ENCODE results near the gene NDUFA5. TPM values are rescaled to one million over a fixed set of nuclear protein-coding genes. Genes with fewer than 3 reads are reported as not detected.

NDUFA5 gene
- total RNA-seq, 1 donor from 2014 or later, result 30.1 TPM

GRCh38 chr7:123522066-123522465, 35.6 kb downstream of the NDUFA5 start:
- DNase-seq (ENCODE audit: low read depth, low spot score), result no peak

GRCh38 chr7:123505221-123505620, 52.4 kb downstream of the NDUFA5 start:
- no peak for DNase-seq (ENCODE audit: low read depth, low spot score)

- no peak for DNase-seq (ENCODE audit: low read depth, low spot score)
Measured at GRCh38 chr7:123502201-123502600, 55.4 kb downstream of the NDUFA5 start.

- no peak for DNase-seq (ENCODE audit: low read depth, low spot score)
Measured at GRCh38 chr7:123500878-123501489, 56.6 kb downstream of the NDUFA5 start.

- no peak for DNase-seq (ENCODE audit: low read depth, low spot score)
Measured at GRCh38 chr7:123499211-123499970, 58.2 kb downstream of the NDUFA5 start.

- DNase-seq (ENCODE audit: low read depth, low spot score), result no peak
Measured at GRCh38 chr7:123498601-123499000, 59.0 kb downstream of the NDUFA5 start.

GRCh38 chr7:123498031-123498430, 59.6 kb downstream of the NDUFA5 start:
- DNase-seq (ENCODE audit: low read depth, low spot score), result no peak

- no peak for DNase-seq (ENCODE audit: low read depth, low spot score)
Measured at GRCh38 chr7:123494193-123494796, 63.3 kb downstream of the NDUFA5 start.

GRCh38 chr7:123492485-123492884, 65.1 kb downstream of the NDUFA5 start:
- DNase-seq (ENCODE audit: low read depth, low spot score), result no peak

Other genes starting within 250 kb of the NDUFA5 start
- 0.32 and 0.33 TPM in 2 replicates for gene IQUB, start 23.2 kb downstream of the NDUFA5 start, total RNA-seq
- not detected in 2 replicates for gene ASB15, start 44.0 kb upstream of the NDUFA5 start, total RNA-seq
- 0.07 TPM in 1 of 2 replicates, not detected in the other for gene LMOD2, start 98.0 kb upstream of the NDUFA5 start, total RNA-seq
- gene WASL, start 191.2 kb upstream of the NDUFA5 start, total RNA-seq, result 10.2 and 14.0 TPM in 2 replicates

All from pulmonary artery endothelial cell (primary cell).